ENCODE data around the gene TRPM8.

DNA sequence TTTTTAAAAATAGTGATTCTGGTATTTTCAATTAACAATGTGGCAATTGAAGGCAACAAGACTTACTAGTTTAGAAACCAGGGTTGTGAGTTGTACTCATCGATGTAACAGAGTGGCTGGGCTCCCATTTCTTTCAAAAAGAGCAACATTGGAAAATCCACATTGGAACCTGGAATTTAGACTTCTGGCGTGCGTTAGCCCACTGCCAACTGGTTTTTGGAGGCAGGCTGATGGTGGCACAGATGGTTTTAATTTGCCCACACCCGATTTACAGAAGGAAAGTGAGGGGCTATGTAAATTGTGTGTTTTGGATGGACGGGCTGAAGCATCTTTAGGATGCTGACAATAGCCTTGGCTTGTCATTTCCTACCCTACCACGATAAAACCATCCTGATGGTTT is 66.3 kb downstream of the TRPM8 start:
- TF ChIP-seq EZH2 (IDR thresholded peaks at IDR 0.05) (no peak), POLR2AphosphoS5 (IDR thresholded peaks at IDR 0.05; ENCODE audit: borderline replicate concordance, low read depth, low read length) (no peak)
